Subcutaneous adipose tissue (tissue), 4 donors: ENCODE results near the gene AGPAT3. TPM values are rescaled to one million over a fixed set of nuclear protein-coding genes. Genes with fewer than 3 reads are reported as not detected.

Source experiments
- total RNA-seq, 4 donors: library from RNA; depleted of rRNA; stranded (reverse); fragments of >200 nt; gene quantifications; one replicate each; pipeline ENCODE4 v1.1.0, GENCODE V29; 2016
- TF ChIP-seq, protein P1 (sequence below): fragments of 450-650 bp; IDR thresholded peaks from one replicate; pipeline ENCODE4 v1.5.1; 2016; ENCODE audit warnings: low read depth, mild to moderate bottlenecking, control low read depth, antibody characterized with exemption, moderate library complexity

Gene AGPAT3
- total RNA-seq, 4 donors from 2014 or later, result 29.7 to 66.5 (median 33.8) TPM

DNA sequence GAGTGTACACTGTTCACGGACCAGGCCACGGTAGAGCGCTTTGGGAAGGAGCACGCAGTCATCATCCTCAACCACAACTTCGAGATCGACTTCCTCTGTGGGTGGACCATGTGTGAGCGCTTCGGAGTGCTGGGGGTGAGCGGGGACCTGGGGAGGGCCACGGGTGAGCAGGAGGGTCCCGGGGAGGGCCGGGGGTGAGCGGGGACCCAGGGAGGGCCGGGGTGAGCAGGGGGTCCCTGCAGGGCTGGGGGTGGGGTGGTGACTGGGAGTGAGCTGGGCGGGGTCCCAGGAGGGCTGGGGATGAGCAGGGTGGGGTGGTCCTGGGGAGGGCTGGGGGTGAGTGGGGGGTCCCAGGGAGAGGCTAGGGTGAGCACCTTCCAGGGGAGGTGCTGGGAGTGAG lies 103.0 kb downstream of the AGPAT3 start:
- TF ChIP-seq, protein P1, sequence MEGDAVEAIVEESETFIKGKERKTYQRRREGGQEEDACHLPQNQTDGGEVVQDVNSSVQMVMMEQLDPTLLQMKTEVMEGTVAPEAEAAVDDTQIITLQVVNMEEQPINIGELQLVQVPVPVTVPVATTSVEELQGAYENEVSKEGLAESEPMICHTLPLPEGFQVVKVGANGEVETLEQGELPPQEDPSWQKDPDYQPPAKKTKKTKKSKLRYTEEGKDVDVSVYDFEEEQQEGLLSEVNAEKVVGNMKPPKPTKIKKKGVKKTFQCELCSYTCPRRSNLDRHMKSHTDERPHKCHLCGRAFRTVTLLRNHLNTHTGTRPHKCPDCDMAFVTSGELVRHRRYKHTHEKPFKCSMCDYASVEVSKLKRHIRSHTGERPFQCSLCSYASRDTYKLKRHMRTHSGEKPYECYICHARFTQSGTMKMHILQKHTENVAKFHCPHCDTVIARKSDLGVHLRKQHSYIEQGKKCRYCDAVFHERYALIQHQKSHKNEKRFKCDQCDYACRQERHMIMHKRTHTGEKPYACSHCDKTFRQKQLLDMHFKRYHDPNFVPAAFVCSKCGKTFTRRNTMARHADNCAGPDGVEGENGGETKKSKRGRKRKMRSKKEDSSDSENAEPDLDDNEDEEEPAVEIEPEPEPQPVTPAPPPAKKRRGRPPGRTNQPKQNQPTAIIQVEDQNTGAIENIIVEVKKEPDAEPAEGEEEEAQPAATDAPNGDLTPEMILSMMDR, result no peak

DNA sequence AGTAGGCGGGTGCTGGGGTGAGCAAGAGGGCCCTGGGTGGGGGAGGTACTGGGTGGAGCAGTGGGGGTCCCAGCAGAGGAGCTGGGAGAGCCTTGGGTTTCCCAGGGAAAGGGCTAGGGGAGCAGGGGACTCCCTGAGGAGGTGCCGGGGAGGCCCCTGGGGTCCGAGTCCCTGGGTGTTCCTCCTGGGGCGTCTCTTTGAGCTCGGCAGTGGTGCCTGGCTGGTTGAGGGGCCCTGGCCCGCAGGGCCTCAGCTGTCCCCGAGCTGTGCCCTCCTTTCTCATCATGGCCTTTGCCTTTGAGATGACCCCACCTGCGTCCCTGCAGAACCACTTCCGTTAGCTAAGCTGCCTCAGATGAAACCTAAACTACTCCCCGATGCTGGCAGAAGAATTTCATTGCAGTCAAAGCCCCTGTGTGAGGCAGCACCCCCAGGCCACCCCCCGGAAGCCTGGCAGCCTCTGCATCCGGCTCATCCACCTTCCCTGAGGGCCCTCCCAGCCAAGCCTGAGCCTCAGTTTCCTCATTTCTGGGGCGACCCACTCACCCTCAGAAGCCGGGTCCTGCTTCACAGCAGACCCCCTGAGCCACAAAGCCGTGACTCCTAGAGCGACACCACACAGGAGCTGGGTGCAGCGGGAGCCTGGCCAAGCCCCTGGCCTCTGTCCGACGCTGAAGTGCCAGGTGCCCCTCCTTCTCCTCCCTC lies 103.5 kb downstream of the AGPAT3 start:
- TF ChIP-seq, protein P1, result no peak

DNA sequence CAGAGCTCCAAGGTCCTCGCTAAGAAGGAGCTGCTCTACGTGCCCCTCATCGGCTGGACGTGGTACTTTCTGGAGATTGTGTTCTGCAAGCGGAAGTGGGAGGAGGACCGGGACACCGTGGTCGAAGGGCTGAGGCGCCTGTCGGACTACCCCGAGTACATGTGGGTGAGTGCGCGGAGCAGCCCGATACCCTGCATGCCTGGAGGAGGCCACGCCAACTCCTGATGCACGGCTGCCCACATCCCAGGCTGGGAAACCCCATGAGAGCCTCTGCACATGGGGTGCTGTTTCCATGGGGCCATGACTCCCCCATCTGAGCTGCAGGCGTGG lies 104.1 kb downstream of the AGPAT3 start:
- TF ChIP-seq, protein P1, result no peak

DNA sequence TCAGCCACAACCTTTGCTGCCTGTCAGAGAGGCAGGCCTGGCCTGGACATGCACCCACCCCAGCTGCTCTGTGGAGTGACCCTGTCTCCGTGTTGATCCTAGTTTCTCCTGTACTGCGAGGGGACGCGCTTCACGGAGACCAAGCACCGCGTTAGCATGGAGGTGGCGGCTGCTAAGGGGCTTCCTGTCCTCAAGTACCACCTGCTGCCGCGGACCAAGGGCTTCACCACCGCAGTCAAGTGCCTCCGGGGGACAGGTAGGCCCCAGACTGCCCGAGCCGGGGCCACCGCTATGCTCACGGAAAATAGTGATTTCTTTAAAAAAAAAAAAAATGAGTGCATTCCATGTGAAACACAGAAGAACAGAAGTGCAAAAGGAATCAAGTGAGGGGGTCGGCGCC lies 105.5 kb downstream of the AGPAT3 start:
- TF ChIP-seq, protein P1, result no peak

DNA sequence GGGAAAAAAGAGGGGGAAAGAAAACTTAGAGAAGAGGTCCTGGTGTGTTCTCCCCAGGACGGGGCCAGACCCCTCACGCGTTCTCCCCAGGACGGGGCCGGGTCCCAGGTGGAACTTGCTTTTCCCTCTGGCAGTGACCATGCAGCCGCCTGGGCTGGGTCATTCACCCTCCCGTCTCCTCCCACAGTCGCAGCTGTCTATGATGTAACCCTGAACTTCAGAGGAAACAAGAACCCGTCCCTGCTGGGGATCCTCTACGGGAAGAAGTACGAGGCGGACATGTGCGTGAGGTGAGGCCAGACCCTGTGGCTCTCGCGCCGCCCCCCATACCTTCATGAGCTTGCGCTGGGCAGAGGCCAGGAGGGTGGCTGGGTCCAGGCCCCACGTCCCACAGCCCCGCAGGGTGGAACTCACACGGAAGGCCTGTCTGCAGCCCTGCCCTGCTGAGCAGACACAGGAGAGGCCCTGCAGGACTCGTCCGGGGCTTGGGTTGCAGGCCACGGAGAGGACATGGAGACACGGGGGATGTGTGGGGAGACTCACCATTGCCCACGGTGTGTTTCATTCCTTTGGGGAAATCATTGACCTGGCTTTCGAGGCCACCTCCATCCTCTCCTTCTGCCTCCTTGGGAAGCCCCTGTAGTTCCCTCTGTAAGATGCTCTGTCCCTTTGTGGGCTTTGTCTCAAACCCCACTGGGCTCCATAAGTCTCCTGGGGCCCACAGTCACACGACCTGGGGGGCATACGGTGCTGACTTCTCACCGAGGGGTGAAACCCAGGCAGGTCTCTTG lies 106.4 kb downstream of the AGPAT3 start:
- TF ChIP-seq, protein P1, result no peak

DNA sequence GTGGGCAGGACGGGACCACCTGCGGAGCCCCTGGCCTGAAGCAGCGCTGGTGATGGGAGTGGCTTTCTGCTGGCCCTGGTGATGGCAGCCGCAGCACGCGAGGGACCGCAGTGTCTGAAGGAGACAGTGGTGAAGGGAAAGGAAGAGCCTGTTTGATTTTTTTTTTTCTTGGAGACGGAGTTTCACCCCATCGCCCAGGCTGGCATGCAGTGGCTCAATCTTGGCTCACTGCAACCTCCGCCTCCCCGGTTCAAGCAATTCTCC lies 106.9 kb downstream of the AGPAT3 start:
- TF ChIP-seq, protein P1, result no peak

DNA sequence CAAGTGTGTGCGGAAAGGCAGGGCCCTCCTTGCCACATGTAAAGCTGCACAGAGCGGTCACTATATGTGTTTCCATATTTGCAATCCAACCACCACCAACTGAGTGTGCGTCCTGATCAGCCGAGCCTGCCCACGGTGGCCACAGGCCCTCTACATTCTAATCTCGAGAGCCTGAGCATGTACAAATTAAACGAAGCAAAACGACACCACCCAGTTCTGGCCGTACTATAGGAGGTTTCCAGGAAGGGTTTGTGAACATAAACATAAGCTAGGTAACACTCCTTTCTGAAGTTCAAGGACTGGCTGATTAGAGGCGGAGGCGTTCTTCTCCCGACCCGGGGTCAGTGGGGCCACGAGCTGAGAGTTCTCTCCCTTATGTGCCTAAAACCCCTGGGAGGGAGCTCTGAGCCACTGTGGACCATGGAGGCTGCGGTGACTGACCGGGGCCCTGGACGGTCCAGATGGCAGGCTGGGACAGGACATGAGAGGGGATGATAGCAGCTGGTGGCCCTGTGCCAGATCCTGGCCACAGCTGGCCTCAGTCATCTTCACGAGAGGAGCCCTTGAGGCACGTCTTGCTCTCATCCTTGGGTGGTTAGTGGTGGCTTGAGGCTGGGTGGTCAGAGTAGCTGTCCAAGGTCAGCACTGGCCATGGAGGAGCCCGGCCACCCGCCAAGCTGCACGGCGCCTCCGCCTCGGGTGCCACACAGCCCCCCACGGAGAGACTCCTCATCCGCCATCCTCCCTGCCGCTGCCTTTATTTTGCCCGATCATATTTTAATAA lies 108.0 kb downstream of the AGPAT3 start:
- TF ChIP-seq, protein P1, result no peak
